ENCODE data around the gene CRADD. TPM values are rescaled to one million over a fixed set of nuclear protein-coding genes. Genes with fewer than 3 reads are reported as not detected.

Gene CRADD
- total RNA-seq, 1 donor from 2014 or later = 17.1 TPM

- no peak for TF ChIP-seq CTCF (IDR thresholded peaks at IDR 0.05)
- no peaks in the 10 kb centered on the region for H3K9me3 ChIP-seq
- H3K36me3 ChIP-seq = no peaks in the 10 kb centered on the region
- H3K27me3 ChIP-seq = no peaks in the 10 kb centered on the region
- intact Hi-C loops (cut with DNase I) = no loop called here
- peak overlapping the region; percentile 77 for H3K27ac ChIP-seq
- no peak overlapping the region for H3K4me3 ChIP-seq
- ATAC-seq = peak; percentile 67
- peaks cover 23% of the 10 kb centered on the region for H3K4me1 ChIP-seq
- DNase-seq = no peak
These were observed 107.3 kb downstream of the CRADD start for GRCh38 chr12:93784339-93785086.

GRCh38 chr12:93785249-93786010 lies 108.3 kb downstream of the CRADD start:
- Histone ChIP-seq H3K9me3 (no peaks in the 10 kb centered on the region), H3K36me3 (no peaks in the 10 kb centered on the region), H3K4me1 (peaks cover 22% of the 10 kb centered on the region), H3K4me3 (no peak overlapping the region), H3K27me3 (no peaks in the 10 kb centered on the region), H3K27ac (peak overlapping the region; percentile 77)
- TF ChIP-seq CTCF (IDR thresholded peaks at IDR 0.05) = no peak
- intact Hi-C loops (cut with DNase I) = no loop called here
- no peak for DNase-seq
- ATAC-seq = peak; percentile 96

GRCh38 chr12:93786656-93787397 lies 109.7 kb downstream of the CRADD start:
- ATAC-seq = no peak
- intact Hi-C loops (cut with DNase I) = no loop called here
- H3K36me3 ChIP-seq = no peaks in the 10 kb centered on the region

GRCh38 chr12:93788853-93789252 lies 111.7 kb downstream of the CRADD start:
- H3K4me3 ChIP-seq = no peak overlapping the region
- no peak overlapping the region for H3K27ac ChIP-seq
- intact Hi-C loops (cut with DNase I) = no loop called here
- no peaks in the 10 kb centered on the region for H3K36me3 ChIP-seq
- no peak for ATAC-seq
- DNase-seq = no peak
- no peaks in the 10 kb centered on the region for H3K27me3 ChIP-seq
- TF ChIP-seq CTCF (IDR thresholded peaks at IDR 0.05) = no peak
- peaks cover 21% of the 10 kb centered on the region for H3K4me1 ChIP-seq
- no peaks in the 10 kb centered on the region for H3K9me3 ChIP-seq

More at GRCh38 chr12:93786656-93787397, 109.7 kb downstream of the CRADD start:
- no peaks in the 10 kb centered on the region for H3K27me3 ChIP-seq
- no peak overlapping the region for H3K27ac ChIP-seq
- no peaks in the 10 kb centered on the region for H3K9me3 ChIP-seq
- H3K4me3 ChIP-seq = no peak overlapping the region
- no peak for DNase-seq
- TF ChIP-seq CTCF (IDR thresholded peaks at IDR 0.05) = no peak
- peaks cover 22% of the 10 kb centered on the region for H3K4me1 ChIP-seq

GRCh38 chr12:93789767-93790166 lies 112.6 kb downstream of the CRADD start:
- no peaks in the 10 kb centered on the region for H3K36me3 ChIP-seq
- intact Hi-C loops (cut with DNase I) = no loop called here
- ATAC-seq = no peak

More at GRCh38 chr12:93789767-93790166, 112.6 kb downstream of the CRADD start:
- Histone ChIP-seq H3K27ac (no peak overlapping the region), H3K9me3 (no peaks in the 10 kb centered on the region), H3K27me3 (no peaks in the 10 kb centered on the region), H3K4me1 (peaks cover 12% of the 10 kb centered on the region), H3K4me3 (no peak overlapping the region)
- DNase-seq = no peak
- no peak for TF ChIP-seq CTCF (IDR thresholded peaks at IDR 0.05)

All from upper lobe of right lung (tissue), 1 donor.